Kidney (tissue), 14 donors: ENCODE data around the gene MOXD1. TPM values are rescaled to one million over a fixed set of nuclear protein-coding genes. Genes with fewer than 3 reads are reported as not detected.

Source experiments
- DNase-seq, 5 donors: peaks; one replicate each; pipeline ENCODE4 v3.0.0-alpha.2; 2013 to 2020
- FAIRE-seq: peaks from 2 replicates; lab custom pipeline; 2012; peaks lifted over from hg19 to GRCh38; lab: Jason Lieb, UNC
- H3K27ac ChIP-seq, 2 donors: one replicate each; pipeline ENCODE4 v1.7.0; 2013; ENCODE audit warnings: low read depth in 2 of 2, low read length in 2 of 2, inconsistent platforms in 1 of 2
- H3K27me3 ChIP-seq: one replicate; pipeline ENCODE4 v1.7.1; 2013; ENCODE audit warnings: low read length, inconsistent platforms; ENCODE audit not compliant: control insufficient read depth, insufficient read depth
- H3K36me3 ChIP-seq, 3 donors: one replicate each; pipeline versions ENCODE4 v1.7.0 to v1.7.1; 2013; ENCODE audit warnings: low read length in 3 of 3, control low read depth in 1 of 3, inconsistent platforms in 1 of 3; ENCODE audit not compliant: insufficient read depth in 3 of 3, control insufficient read depth in 2 of 3
- H3K4me1 ChIP-seq, 3 donors: one replicate each; pipeline versions ENCODE4 v1.7.0 to v1.7.1; 2013; ENCODE audit warnings: low read length in 3 of 3, inconsistent platforms in 1 of 3, low read depth in 1 of 3; ENCODE audit not compliant: control insufficient read depth in 2 of 3, insufficient read depth in 2 of 3
- H3K4me3 ChIP-seq, 3 donors: one replicate each; pipeline versions ENCODE4 v1.7.0 to v1.8.1; 2013; ENCODE audit warnings: low read length in 3 of 3, control low read depth in 1 of 3, inconsistent platforms in 1 of 3
- H3K9ac ChIP-seq, 3 donors: one replicate each; pipeline versions ENCODE4 v1.7.0 to v1.7.1; 2013; ENCODE audit warnings: low read length in 3 of 3, control low read depth in 1 of 3, inconsistent platforms in 1 of 3
- H3K9me3 ChIP-seq, 3 donors: one replicate each; pipeline versions ENCODE4 v1.7.0 to v1.7.1; 2013; ENCODE audit warnings: low read length in 3 of 3, control low read depth in 1 of 3, inconsistent platforms in 1 of 3; ENCODE audit not compliant: control insufficient read depth in 2 of 3, insufficient read depth in 1 of 3
- CTCF ChIP-seq: IDR thresholded peaks from 3 replicates; pipeline ENCODE4 v1.5.1; 2012; ENCODE audit warnings: mild to moderate bottlenecking, moderate library complexity, borderline replicate concordance; ENCODE audit not compliant: insufficient read depth; ENCODE audit errors: extremely low read depth
- intact Hi-C: fragments of 100-400 bp; cut with DNase I; formaldehyde crosslinking; loops from one replicate; pipeline ENCODE4 v1.11.1; 2022
- polyA plus RNA-seq: library from polyadenylated mRNA; stranded (reverse); fragments of 350-450 nt; fragmentation: Illumina TruSeq; extraction: RNeasy Lipid Tissue Mini Kit (QIAGEN cat#74804); gene quantifications from one replicate; pipeline ENCODE4 v1.2.3, GENCODE V29; 2014; ENCODE audit warnings: low read depth, low replicate concordance; ENCODE audit not compliant: insufficient read depth
- total RNA-seq: library from RNA; stranded (reverse); fragmentation: NEBNext Ultra II Directional; extraction: Animal tissue kit (Norgen Biotek cat#: 25700); gene quantifications from one replicate; pipeline ENCODE4 v1.2.1, GENCODE V29; 2021
- donor health status: control.
- donor health status: control.
- donor health status: control.
- donor health status: control.
- donor health status: control.
- donor health status: DM: yes; HTN: yes; CAD: no.
- donor health status: Normal renal cell carcinoma (clear cell type).

MOXD1 gene
- total and polyA plus RNA-seq, 2 donors from 2014 or later = 11.6 to 35.9 TPM

- intact Hi-C loops = no loop called here
- H3K4me3 ChIP-seq = peak overlapping the region; percentile 35 to 66 (median 58)
- FAIRE-seq = no peak
- no peaks in the 10 kb centered on the region for H3K9me3 ChIP-seq
- DNase-seq = peak in 4 of 5 donors; percentile 37 to 78 (median 57)
- TF ChIP-seq CTCF = no peak
- H3K9ac ChIP-seq = peak overlapping the region in 1 of 3 donors; percentile 34
- no peaks in the 10 kb centered on the region for H3K4me1 ChIP-seq
- no peaks in the 10 kb centered on the region for H3K27me3 ChIP-seq
- H3K27ac ChIP-seq = no peak overlapping the region
- no peaks in the 10 kb centered on the region for H3K36me3 ChIP-seq
These were observed 477 bp upstream of the MOXD1 start for GRCh38 chr6:132401618-132402285.

GRCh38 chr6:132400555-132400882 is 756 bp downstream of the MOXD1 start:
- DNase-seq (peak in 3 of 5 donors; percentile 38 to 57 (median 40)), FAIRE-seq (no peak)
- TF ChIP-seq CTCF = no peak
- intact Hi-C loops = no loop called here
- H3K4me1 ChIP-seq = no peaks in the 10 kb centered on the region
- no peaks in the 10 kb centered on the region for H3K27me3 ChIP-seq
- H3K27ac ChIP-seq = peak overlapping the region; percentile 23 to 41
- peaks cover 0 to 3% (median 2%) of the 10 kb centered on the region in 3 donors for H3K9me3 ChIP-seq
- H3K9ac ChIP-seq = peak overlapping the region in 1 of 3 donors; percentile 63
- no peaks in the 10 kb centered on the region for H3K36me3 ChIP-seq
- H3K4me3 ChIP-seq = peak overlapping the region; percentile 50 to 78 (median 58)

- H3K9ac ChIP-seq = peak overlapping the region in 1 of 3 donors; percentile 63
- DNase-seq = peak in 2 of 5 donors; percentile 30 to 62
These were observed 1.8 kb downstream of the MOXD1 start for GRCh38 chr6:132399376-132400074.

More at GRCh38 chr6:132399376-132400074, 1.8 kb downstream of the MOXD1 start:
- peaks cover 0 to 7% (median 4%) of the 10 kb centered on the region in 3 donors for H3K9me3 ChIP-seq
- H3K27me3 ChIP-seq = no peaks in the 10 kb centered on the region
- no peak for FAIRE-seq
- H3K36me3 ChIP-seq = no peaks in the 10 kb centered on the region
- intact Hi-C loops = no loop called here
- no peaks in the 10 kb centered on the region for H3K4me1 ChIP-seq
- peak overlapping the region in 2 of 3 donors; percentile 58 to 78 for H3K4me3 ChIP-seq
- no peak for TF ChIP-seq CTCF
- H3K27ac ChIP-seq = no peak overlapping the region
